ENCODE measurements around the gene MSN.

The MSN gene

DNA sequence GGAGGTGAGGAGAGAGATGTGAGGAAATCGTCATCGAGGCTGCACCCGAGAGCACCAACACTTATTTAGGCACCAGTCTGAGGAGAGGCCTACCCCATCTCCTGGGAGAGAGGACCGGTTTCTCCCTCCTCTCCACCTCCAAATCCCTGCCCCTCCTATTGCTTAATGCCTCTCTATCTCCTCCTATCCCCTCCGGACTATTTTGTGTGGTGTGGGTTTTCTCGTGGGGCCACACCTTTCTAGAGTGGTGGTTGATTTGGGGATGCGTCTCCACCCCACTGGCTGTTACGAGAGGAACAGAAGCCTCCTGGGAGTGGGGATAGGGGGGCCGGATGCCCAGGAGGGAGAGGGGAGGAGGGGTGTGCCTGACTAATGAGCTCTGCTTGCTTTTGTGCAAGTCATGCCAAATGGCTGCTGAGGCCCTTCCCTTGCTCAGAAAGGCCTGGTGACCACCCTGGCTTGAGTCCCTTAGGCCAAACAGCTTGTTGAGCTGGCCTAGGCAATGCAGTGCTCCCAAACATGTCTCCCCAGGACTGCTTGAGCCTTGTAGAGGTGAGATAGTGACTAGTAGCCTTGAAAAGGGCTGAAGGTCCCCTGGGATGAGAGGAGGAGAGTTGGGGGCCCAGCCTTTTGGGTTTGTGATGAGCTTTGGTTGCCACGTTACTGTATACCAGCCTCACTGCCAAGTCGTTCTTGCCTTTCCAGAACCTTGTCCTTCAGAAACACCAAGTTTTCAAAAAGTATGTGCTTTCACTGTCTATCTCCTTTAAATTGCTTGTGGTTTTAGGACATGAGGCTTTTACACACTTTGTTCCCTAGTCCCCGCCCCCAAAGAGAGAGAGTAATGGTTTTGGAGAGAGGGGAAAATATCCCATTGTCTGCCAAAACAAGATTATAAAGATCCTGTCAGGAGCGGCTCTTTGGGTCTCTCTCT is 1.2 kb downstream of the MSN start:
- DNase-seq (ENCODE audit: low read depth, low spot score): peak; percentile 20

DNA sequence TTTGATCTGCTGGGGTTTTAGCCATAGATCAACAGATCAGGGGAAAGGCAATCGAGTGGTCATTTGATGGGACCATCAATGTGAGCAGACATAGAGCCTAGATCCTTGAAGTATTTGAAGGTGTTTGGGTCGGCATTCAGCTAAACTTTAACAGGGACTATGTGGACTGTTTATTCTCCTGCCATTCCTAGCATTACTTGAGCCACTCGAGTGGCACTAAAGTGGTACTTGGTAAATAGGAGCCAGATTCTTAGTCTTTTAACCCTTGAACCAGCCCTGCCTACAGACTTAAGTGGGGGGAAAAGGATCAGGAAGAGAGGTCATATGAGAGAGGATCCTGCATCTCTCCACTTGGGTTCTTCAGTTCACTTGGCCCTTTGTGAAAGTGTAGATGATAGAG is 3.8 kb downstream of the MSN start:
- H3K36me3 ChIP-seq (ENCODE audit: insufficient read depth, low read length): peaks cover 7% of the 10 kb centered on the region; the same call in 1 of the 2 replicates
- peak overlapping the region; percentile 42; the same call in 1 of the 2 replicates for H3K27ac ChIP-seq
- TF ChIP-seq FOXP2 (optimal IDR thresholded peaks at IDR 0.05; ENCODE audit: control extremely low read depth, extremely low read length, insufficient read depth): no peak
- no peak for TF ChIP-seq EZH2 (IDR thresholded peaks at IDR 0.05)
- TF ChIP-seq POLR2AphosphoS5 (IDR thresholded peaks at IDR 0.05; ENCODE audit: borderline replicate concordance, low read depth, low read length): no peak
- no peak for DNase-seq (ENCODE audit: low read depth, low spot score)
- no peaks in the 10 kb centered on the region for H3K9me3 ChIP-seq (ENCODE audit: low read depth, low read length)
- H3K9ac ChIP-seq (ENCODE audit: insufficient read length): peak overlapping the region; percentile 12
- peak overlapping the region; percentile 45 for H3K4me3 ChIP-seq

More for the DNA sequence above, 1.2 kb downstream of the MSN start:
- TF ChIP-seq FOXP2 (optimal IDR thresholded peaks at IDR 0.05; ENCODE audit: control extremely low read depth, extremely low read length, insufficient read depth) (no peak), EZH2 (IDR thresholded peaks at IDR 0.05) (no peak), POLR2AphosphoS5 (IDR thresholded peaks at IDR 0.05; ENCODE audit: borderline replicate concordance, low read depth, low read length) (no peak; the same call in none of the 2 replicates)
- peak overlapping the region; percentile 77 for H3K4me3 ChIP-seq
- no peaks in the 10 kb centered on the region for H3K9me3 ChIP-seq (ENCODE audit: low read depth, low read length)
- peak overlapping the region; percentile 85 for H3K9ac ChIP-seq (ENCODE audit: insufficient read length)
- H3K27ac ChIP-seq: peak overlapping the region; percentile 96
- H3K36me3 ChIP-seq (ENCODE audit: insufficient read depth, low read length): no peaks in the 10 kb centered on the region; the same call in 1 of the 2 replicates

DNA sequence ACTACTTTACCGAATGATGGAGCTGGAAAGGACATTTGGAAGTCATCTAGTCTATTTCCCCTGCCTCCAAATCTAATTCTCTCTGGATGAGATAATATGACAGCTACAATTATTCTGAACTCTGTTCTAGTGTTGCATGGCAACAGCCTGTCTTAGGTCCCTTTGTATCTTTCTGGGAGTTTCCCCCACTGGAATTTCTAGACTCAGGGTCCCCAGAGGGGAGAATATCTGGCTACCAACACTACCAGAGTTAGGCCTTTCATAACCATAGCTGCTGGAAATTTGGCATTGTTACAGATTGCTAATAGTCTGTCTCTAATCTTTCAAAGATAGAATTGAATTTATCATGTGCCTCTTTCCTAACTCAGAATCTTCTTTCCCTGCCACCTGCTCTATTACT is 4.5 kb downstream of the MSN start:
- Histone ChIP-seq H3K9ac (ENCODE audit: insufficient read length) (no peak overlapping the region), H3K4me3 (peak overlapping the region; percentile 45), H3K27ac (0 out of 2 replicates have a peak overlapping the region, but pooled peaks have one; percentile 42), H3K9me3 (ENCODE audit: low read depth, low read length) (no peaks in the 10 kb centered on the region), H3K36me3 (ENCODE audit: insufficient read depth, low read length) (peaks cover 7% of the 10 kb centered on the region; the same call in 1 of the 2 replicates)
- no peak for TF ChIP-seq POLR2AphosphoS5 (IDR thresholded peaks at IDR 0.05; ENCODE audit: borderline replicate concordance, low read depth, low read length)
- no peak for DNase-seq (ENCODE audit: low read depth, low spot score)

DNA sequence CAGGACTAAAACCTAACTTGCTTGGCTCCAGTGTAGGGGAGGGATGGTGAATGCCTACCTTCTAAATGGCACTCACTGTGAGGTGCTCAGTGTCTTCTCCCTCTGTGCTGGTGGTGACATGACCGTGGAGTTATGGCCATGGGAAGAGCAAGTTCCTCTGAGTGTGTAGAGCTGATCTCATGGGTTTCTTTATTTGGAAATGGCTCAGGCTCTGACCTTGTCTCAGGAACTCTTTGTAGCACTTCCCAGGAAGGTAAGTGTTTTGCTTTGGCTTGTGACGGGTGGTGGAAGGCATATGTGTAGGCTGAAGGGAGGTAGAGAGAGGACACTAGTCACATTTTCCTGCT is 6.4 kb downstream of the MSN start:
- H3K27ac ChIP-seq: no peak overlapping the region
- H3K4me3 ChIP-seq: no peak overlapping the region
- H3K36me3 ChIP-seq (ENCODE audit: insufficient read depth, low read length): peaks cover 7% of the 10 kb centered on the region; the same call in 1 of the 2 replicates
- DNase-seq (ENCODE audit: low read depth, low spot score): no peak
- H3K9ac ChIP-seq (ENCODE audit: insufficient read length): no peak overlapping the region
- TF ChIP-seq FOXP2 (optimal IDR thresholded peaks at IDR 0.05; ENCODE audit: control extremely low read depth, extremely low read length, insufficient read depth) (no peak), POLR2AphosphoS5 (IDR thresholded peaks at IDR 0.05; ENCODE audit: borderline replicate concordance, low read depth, low read length) (no peak), EZH2 (IDR thresholded peaks at IDR 0.05) (no peak)
- no peaks in the 10 kb centered on the region for H3K9me3 ChIP-seq (ENCODE audit: low read depth, low read length)

DNA sequence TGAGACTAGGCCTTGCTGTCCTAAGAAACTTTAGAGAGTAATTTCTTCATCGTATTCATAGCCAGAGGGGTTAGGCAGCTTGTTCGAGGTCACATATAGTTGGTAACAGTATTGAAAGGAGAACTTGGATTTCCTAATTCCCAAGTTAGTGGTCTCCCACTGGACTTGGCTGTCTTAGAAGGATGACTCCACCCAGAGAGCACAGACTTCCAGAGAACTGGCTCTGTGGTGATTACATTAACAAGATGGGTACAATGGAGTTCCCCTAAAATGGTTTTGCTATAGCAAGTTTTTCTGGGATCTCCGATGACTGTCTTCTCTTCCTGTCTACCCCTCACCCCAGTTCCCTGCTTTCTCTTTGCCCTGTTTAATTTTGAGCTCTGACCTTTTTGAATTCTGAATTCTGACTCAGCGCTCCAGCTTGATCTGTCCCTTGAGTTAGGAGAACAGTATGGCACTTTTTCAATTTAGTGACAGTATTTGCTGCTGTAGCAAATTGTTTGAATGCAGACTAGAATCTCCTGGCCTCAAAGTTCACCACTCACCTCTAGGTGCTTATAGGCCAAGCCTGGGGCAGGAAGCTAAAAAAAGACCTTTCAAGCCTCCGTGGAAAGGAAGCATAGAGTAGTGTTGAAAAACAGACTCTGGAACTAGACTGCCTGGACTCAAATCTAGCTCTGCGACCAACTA is 6.9 kb downstream of the MSN start:
- Histone ChIP-seq H3K9ac (ENCODE audit: insufficient read length) (no peak overlapping the region), H3K9me3 (ENCODE audit: low read depth, low read length) (no peaks in the 10 kb centered on the region), H3K36me3 (ENCODE audit: insufficient read depth, low read length) (peaks cover 7% of the 10 kb centered on the region; the same call in 1 of the 2 replicates), H3K4me3 (no peak overlapping the region), H3K27ac (no peak overlapping the region)
- DNase-seq (ENCODE audit: low read depth, low spot score): no peak
- TF ChIP-seq POLR2AphosphoS5 (IDR thresholded peaks at IDR 0.05; ENCODE audit: borderline replicate concordance, low read depth, low read length) (no peak), EZH2 (IDR thresholded peaks at IDR 0.05) (no peak), FOXP2 (optimal IDR thresholded peaks at IDR 0.05; ENCODE audit: control extremely low read depth, extremely low read length, insufficient read depth) (no peak)

DNA sequence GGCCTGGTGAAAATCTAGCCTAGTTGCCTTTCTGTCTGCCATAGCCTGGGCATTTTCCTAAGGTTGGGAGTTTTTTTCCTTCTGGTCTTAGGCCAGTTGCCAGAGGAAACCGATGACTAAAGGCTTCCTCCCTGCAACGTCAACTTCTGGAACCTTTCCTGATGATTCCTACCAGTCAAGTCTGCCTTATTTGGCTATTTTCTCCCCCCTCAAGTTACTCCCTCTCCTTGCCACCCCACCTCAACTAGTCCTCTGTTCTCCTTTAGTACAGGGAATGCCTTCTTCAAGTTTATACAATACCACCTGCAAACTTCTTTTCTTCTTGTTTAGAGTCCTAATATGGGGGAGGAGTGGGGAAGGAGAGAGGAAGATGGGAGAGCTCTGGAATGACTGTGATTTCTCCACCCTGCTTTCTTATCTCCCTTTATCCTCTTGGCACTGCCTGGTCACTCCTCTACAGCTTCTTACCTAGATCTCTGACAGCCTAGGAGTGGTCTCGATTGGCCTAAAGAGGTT is 10.6 kb downstream of the MSN start:
- Histone ChIP-seq H3K9me3 (ENCODE audit: low read depth, low read length) (no peaks in the 10 kb centered on the region), H3K27ac (no peak overlapping the region)
- TF ChIP-seq FOXP2 (optimal IDR thresholded peaks at IDR 0.05; ENCODE audit: control extremely low read depth, extremely low read length, insufficient read depth): no peak
- no peak for TF ChIP-seq EZH2 (IDR thresholded peaks at IDR 0.05)
- TF ChIP-seq POLR2AphosphoS5 (IDR thresholded peaks at IDR 0.05; ENCODE audit: borderline replicate concordance, low read depth, low read length): no peak

GRCh38 chrX:65679071-65679540 is 11.7 kb downstream of the MSN start:
- H3K27ac ChIP-seq: no peak overlapping the region

More for the DNA sequence above, 10.6 kb downstream of the MSN start:
- Histone ChIP-seq H3K36me3 (ENCODE audit: insufficient read depth, low read length) (peaks cover 7% of the 10 kb centered on the region; the same call in 1 of the 2 replicates), H3K9ac (ENCODE audit: insufficient read length) (no peak overlapping the region), H3K4me3 (no peak overlapping the region)
- no peak for DNase-seq (ENCODE audit: low read depth, low spot score)

DNA sequence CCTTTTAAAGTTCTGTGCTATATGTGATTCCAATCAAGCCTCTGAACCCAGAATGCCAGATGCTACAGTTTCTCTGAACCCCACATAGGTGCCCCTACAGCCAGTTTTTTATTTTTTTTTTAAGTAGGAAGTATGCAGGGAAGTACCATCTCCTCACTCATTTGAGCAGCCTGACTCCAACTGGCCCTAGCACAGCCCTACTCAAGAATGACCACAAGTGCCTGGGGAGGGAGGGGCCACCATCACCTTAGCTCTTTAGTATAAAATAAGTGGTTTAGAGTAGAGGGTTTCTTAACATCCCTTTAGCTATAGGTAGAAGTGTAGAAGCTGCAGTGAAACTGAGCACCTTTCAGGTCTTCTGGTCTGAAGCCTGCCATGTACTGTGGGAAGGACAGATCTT is 14.4 kb downstream of the MSN start:
- H3K27ac ChIP-seq: no peak overlapping the region
- TF ChIP-seq FOXP2 (optimal IDR thresholded peaks at IDR 0.05; ENCODE audit: control extremely low read depth, extremely low read length, insufficient read depth): no peak
- H3K4me3 ChIP-seq: no peak overlapping the region
- DNase-seq (ENCODE audit: low read depth, low spot score): no peak
- H3K9me3 ChIP-seq (ENCODE audit: low read depth, low read length): no peaks in the 10 kb centered on the region
- no peak overlapping the region for H3K9ac ChIP-seq (ENCODE audit: insufficient read length)
- no peaks in the 10 kb centered on the region for H3K36me3 ChIP-seq (ENCODE audit: insufficient read depth, low read length)

More at GRCh38 chrX:65679071-65679540, 11.7 kb downstream of the MSN start:
- Histone ChIP-seq H3K9ac (ENCODE audit: insufficient read length) (no peak overlapping the region), H3K4me3 (no peak overlapping the region), H3K36me3 (ENCODE audit: insufficient read depth, low read length) (peaks cover 7% of the 10 kb centered on the region; the same call in 1 of the 2 replicates), H3K9me3 (ENCODE audit: low read depth, low read length) (no peaks in the 10 kb centered on the region)
- TF ChIP-seq POLR2AphosphoS5 (IDR thresholded peaks at IDR 0.05; ENCODE audit: borderline replicate concordance, low read depth, low read length): no peak
- TF ChIP-seq EZH2 (IDR thresholded peaks at IDR 0.05): no peak
- no peak for TF ChIP-seq FOXP2 (optimal IDR thresholded peaks at IDR 0.05; ENCODE audit: control extremely low read depth, extremely low read length, insufficient read depth)
- DNase-seq (ENCODE audit: low read depth, low spot score): no peak
